ENCODE measurements around the gene RAI1.

- no peak for TF ChIP-seq ZNF18 (tag by site-specific recombination; IDR thresholded peaks at IDR 0.05)
- TF ChIP-seq ZNF530 (tag by site-specific recombination; IDR thresholded peaks at IDR 0.05; ENCODE audit: low read depth), result no peak
- TF ChIP-seq ZNF280C (tag by site-specific recombination; IDR thresholded peaks at IDR 0.05), result no peak
Observed at GRCh38 chr17:17839791-17840707, 158.8 kb downstream of the RAI1 start.

Measured in HEK293 (cell line).